Heart left ventricle (tissue), 16 donors: ENCODE results near the gene MMP24. TPM values are rescaled to one million over a fixed set of nuclear protein-coding genes. Genes with fewer than 3 reads are reported as not detected.

Experiments
- ATAC-seq, 4 donors: fragments of 200-7000 bp; cut with Tn5 transposase; one replicate each; pipeline ENCODE4 v1.9.1; 2020 to 2022; ENCODE audit warnings: moderate library complexity in 4 of 4, mild to moderate bottlenecking in 3 of 4, moderate number of reproducible peaks in 1 of 4
- DNase-seq, 5 donors: peaks; one replicate each; pipeline ENCODE4 v3.0.0-alpha.2; 2020
- H3K27ac ChIP-seq, 12 donors: fragments of 200-600 bp; sonication (generic) in 4 of 12; one replicate each; pipeline versions ENCODE4 v1.5.0 to v1.8.0; 2016 to 2022; ENCODE audit warnings: mild to moderate bottlenecking in 2 of 12
- H3K27me3 ChIP-seq, 9 donors: fragments of 200-600 bp; sonication (generic) in 2 of 9; one replicate each; pipeline versions ENCODE4 v1.5.1 to v1.8.0; 2016 to 2022; ENCODE audit warnings: mild to moderate bottlenecking in 3 of 9
- H3K36me3 ChIP-seq, 9 donors: fragments of 200-600 bp; sonication (generic) in 2 of 9; one replicate each; pipeline versions ENCODE4 v1.5.0 to v1.8.0; 2018 to 2022; ENCODE audit warnings: mild to moderate bottlenecking in 2 of 9
- H3K4me1 ChIP-seq, 12 donors: fragments of 200-600 bp; sonication (generic) in 4 of 12; one replicate each; pipeline versions ENCODE4 v1.5.0 to v1.8.0; 2016 to 2022; ENCODE audit warnings: mild to moderate bottlenecking in 3 of 12
- H3K4me3 ChIP-seq, 12 donors: fragments of 200-600 bp; sonication (generic) in 4 of 12; one replicate each; pipeline versions ENCODE4 v1.5.0 to v1.8.0; 2017 to 2022; ENCODE audit warnings: mild to moderate bottlenecking in 9 of 12, moderate library complexity in 4 of 12
- H3K9me3 ChIP-seq, 12 donors: fragments of 200-600 bp; sonication (generic) in 4 of 12; one replicate each; pipeline versions ENCODE4 v1.5.0 to v1.8.0; 2016 to 2022; ENCODE audit warnings: mild to moderate bottlenecking in 1 of 12
- CTCF ChIP-seq, 12 donors: fragments of 200-600 bp; sonication (generic) in 4 of 12; IDR thresholded peaks; one replicate each; pipeline versions ENCODE4 v1.5.0 to v1.8.0; 2018 to 2022; ENCODE audit warnings: antibody characterized with exemption in 12 of 12, mild to moderate bottlenecking in 5 of 12
- POLR2A ChIP-seq, 2 donors: fragments of 450-650 bp; IDR thresholded peaks; one replicate each; pipeline ENCODE4 v1.6.1; 2017; ENCODE audit warnings: antibody characterized with exemption in 2 of 2, mild to moderate bottlenecking in 2 of 2, moderate library complexity in 2 of 2
- WGBS, 4 donors: extraction: QIAGEN DNeasy Blood & Tissue Kit in 2 of 4; methylation state at CpG; one replicate each; pipeline versions ENCODE4 v1.1.5 to v1.1.7; 2013 to 2018; 5-methylcytosine and 5-hydroxymethylcytosine counted together
- intact Hi-C, 10 donors: fragments of 100-400 bp; cut with DNase I; formaldehyde crosslinking; loops; one replicate each; pipeline versions ENCODE4 v1.11.1 to v1.14.2; 2022
- polyA plus RNA-seq, 2 donors: library from polyadenylated mRNA; stranded (reverse); fragments of 200-250 nt; gene quantifications; one replicate each; pipeline ENCODE4 v1.2.3, GENCODE V29; 2013
- total RNA-seq, 9 donors: library from RNA; depleted of rRNA in 2 of 9; stranded (reverse); fragments of >200 nt in 2 of 9; fragmentation: NEBNext Ultra II Directional in 3 of 9; extraction: Animal tissue kit (Norgen Biotek cat#: 25700) in 3 of 9; gene quantifications; one replicate each; pipeline versions ENCODE4 v1.1.0 to v1.2.4, GENCODE V29; 2016 to 2023
- donor health status: ischemic (EF 13 %, LVEDD 7.1; RV severe dilation, severe dysfunction).
- donor health status: healthy with polysubstance abuse.
- donor health status: DM: no; HTN: yes; CAD: no.
- donor health status: DM: no; HTN: no; CAD: no.
- donor health status: ischemic (EF 25% LVEDD 6.9; RV normal size, moderate dysfunction).
- donor health status: ischemic (EF 25% LVEDD 5.7; RV mildly dilated, moderate dysfunction).
- donor health status: healthy.
- donor health status: DM: yes; HTN: yes; CAD: no.
- donor health status: ischemic (EF 35%, LVEDD 5.7; RV mildly dilated, moderate dysfunction).
- donor health status: nonischemic (EF 11% LVEDD 7.7; RV severe dilation, severe dysfunction).
- donor health status: DM: yes; HTN: yes; CAD: no.
- donor health status: PGD.
- donor health status: ischemic (EF 29% LVEDD 5.4; RV normal size, mild dysfunction).
- donor health status: nonischemic (EF 23%, LVEDD 6.1; RV moderate dilation, normal function).

Gene MMP24
- total and polyA plus RNA-seq, 11 donors: 0.05 to 10.0 (median 0.25) TPM

GRCh38 chr20:35279040-35279439 lies 52.5 kb downstream of the MMP24 start:
- Histone ChIP-seq H3K36me3 (peaks cover 0 to 69% (median 31%) of the 10 kb centered on the region in 9 donors), H3K4me3 (no peak overlapping the region), H3K27ac (peak overlapping the region in 2 of 12 donors; percentile 88 to 99), H3K4me1 (peaks cover 10 to 41% (median 24%) of the 10 kb centered on the region in 12 donors), H3K27me3 (no peaks in the 10 kb centered on the region), H3K9me3 (no peaks in the 10 kb centered on the region)
- no peak for TF ChIP-seq CTCF (IDR thresholded peaks at IDR 0.05)
- TF ChIP-seq POLR2A (IDR thresholded peaks at IDR 0.05): no peak
- intact Hi-C loops: loop anchor here in 5 of 10 donors (5.0 to 10.0 kb wide), 4 partner anchors 132 to 444 kb away; partner anchors contain the start of genes ACSS2 (in 2 of the 5), EDEM2 (in 2 of the 5) and GGT7 (in 2 of the 5)
- no peak for DNase-seq
- ATAC-seq: no peak
- 70 to 90% (median 85%) methylated on average over 5 of the region's 5 CpGs for WGBS, 4 donors

GRCh38 chr20:35279533-35280174 lies 53.2 kb downstream of the MMP24 start:
- H3K4me1 ChIP-seq: peaks cover 10 to 42% (median 24%) of the 10 kb centered on the region in 12 donors
- H3K36me3 ChIP-seq: peaks cover 0 to 63% (median 26%) of the 10 kb centered on the region in 9 donors
- intact Hi-C loops: loop anchor here in 5 of 10 donors (5.0 to 10.0 kb wide), 4 partner anchors 132 to 445 kb away; partner anchors contain the start of genes ACSS2 (in 2 of the 5), EDEM2 (in 2 of the 5) and GGT7 (in 2 of the 5)
- WGBS, 4 donors: 90 to 95% (median 93%) methylated on average over 6 to 7 of the region's 7 CpGs
- H3K4me3 ChIP-seq: no peak overlapping the region
- TF ChIP-seq CTCF (IDR thresholded peaks at IDR 0.05): no peak
- no peak for TF ChIP-seq POLR2A (IDR thresholded peaks at IDR 0.05)
- H3K27me3 ChIP-seq: no peaks in the 10 kb centered on the region
- no peak overlapping the region for H3K27ac ChIP-seq
- no peak for ATAC-seq
- DNase-seq: no peak
- H3K9me3 ChIP-seq: no peaks in the 10 kb centered on the region

- WGBS, 4 donors: 96 to 99% (median 97%) methylated on average over 6 of the region's 6 CpGs
- peaks cover 10 to 48% (median 27%) of the 10 kb centered on the region in 12 donors for H3K4me1 ChIP-seq
- no peak overlapping the region for H3K4me3 ChIP-seq
- peaks cover 0 to 59% (median 26%) of the 10 kb centered on the region in 9 donors for H3K36me3 ChIP-seq
- TF ChIP-seq POLR2A (IDR thresholded peaks at IDR 0.05) (no peak), CTCF (IDR thresholded peaks at IDR 0.05) (no peak)
- ATAC-seq: no peak
- intact Hi-C loops: no loop called here
- no peaks in the 10 kb centered on the region for H3K9me3 ChIP-seq
- H3K27me3 ChIP-seq: no peaks in the 10 kb centered on the region
- no peak overlapping the region for H3K27ac ChIP-seq
- no peak for DNase-seq
These were observed 54.0 kb downstream of the MMP24 start for GRCh38 chr20:35280523-35280922.

GRCh38 chr20:35281506-35282101 lies 55.1 kb downstream of the MMP24 start:
- H3K4me3 ChIP-seq: no peak overlapping the region
- ATAC-seq (no peak), DNase-seq (peak in 1 of 5 donors; percentile 2)
- no peaks in the 10 kb centered on the region for H3K9me3 ChIP-seq
- H3K27me3 ChIP-seq: no peaks in the 10 kb centered on the region
- 95 to 99% (median 96%) methylated on average over 10 of the region's 10 CpGs for WGBS, 4 donors
- H3K4me1 ChIP-seq: peaks cover 8 to 38% (median 23%) of the 10 kb centered on the region in 12 donors
- no peak overlapping the region for H3K27ac ChIP-seq
- intact Hi-C loops: no loop called here
- TF ChIP-seq POLR2A (IDR thresholded peaks at IDR 0.05) (no peak), CTCF (IDR thresholded peaks at IDR 0.05) (no peak)
- H3K36me3 ChIP-seq: peaks cover 0 to 49% (median 26%) of the 10 kb centered on the region in 9 donors
